Transverse colon (tissue), 4 donors: ENCODE results near the gene SUGCT. TPM values are rescaled to one million over a fixed set of nuclear protein-coding genes. Genes with fewer than 3 reads are reported as not detected.
"Not testable (repeated sequence)": the region's sequence is repeated elsewhere in the genome, so short reads cannot be mapped to it uniquely, and the experiment has no call there.

ENCODE experiments used
- DNase-seq: peaks from one replicate; pipeline ENCODE4 v3.0.0-alpha.2; 2019
- H3K27ac ChIP-seq, 4 donors: fragments of 200-600 bp; sonication (generic); 2 replicates each; pipeline ENCODE4 v1.5.1; 2016 to 2018; ENCODE audit warnings: inconsistent platforms in 4 of 4
- H3K27me3 ChIP-seq: fragments of 200-600 bp; sonication (generic); 2 replicates; pipeline ENCODE4 v1.5.1; 2017; ENCODE audit warnings: inconsistent platforms
- H3K36me3 ChIP-seq, 4 donors: fragments of 200-600 bp; sonication (generic); 2 replicates each; pipeline ENCODE4 v1.5.1; 2017 to 2019; ENCODE audit warnings: inconsistent platforms in 4 of 4
- H3K4me1 ChIP-seq, 4 donors: fragments of 200-600 bp; sonication (generic); 2 replicates each; pipeline ENCODE4 v1.5.1; 2017 to 2020; ENCODE audit warnings: inconsistent platforms in 4 of 4
- H3K4me3 ChIP-seq, 4 donors: fragments of 200-600 bp; sonication (generic); 1 replicate in 1 of 4; 2 replicates in 3 of 4; pipeline versions ENCODE4 v1.5.1 to v1.6.1; 2017 to 2019; ENCODE audit warnings: inconsistent platforms in 4 of 4
- H3K9me3 ChIP-seq, 2 donors: fragments of 200-600 bp; sonication (generic); 2 replicates each; pipeline ENCODE4 v1.5.1; 2017 to 2019; ENCODE audit warnings: inconsistent platforms in 2 of 2
- EP300 ChIP-seq: sonication (generic); formaldehyde crosslinking; IDR thresholded peaks from one replicate; pipeline ENCODE4 v1.6.1; 2017; ENCODE audit warnings: antibody characterized with exemption, low read depth
- POLR2A ChIP-seq: fragments of 450-650 bp; IDR thresholded peaks from one replicate; pipeline ENCODE4 v1.6.1; 2016; ENCODE audit warnings: antibody characterized with exemption, mild to moderate bottlenecking, moderate library complexity
- POLR2AphosphoS5 ChIP-seq, 3 donors: sonication (generic); formaldehyde crosslinking; IDR thresholded peaks; one replicate each; pipeline ENCODE4 v1.6.1; 2016; ENCODE audit warnings: antibody characterized with exemption in 3 of 3
- WGBS, 2 donors: methylation state at CpG; one replicate each; pipeline ENCODE4 v1.1.5; 2018; ENCODE audit warnings: low coverage in 1 of 2; 5-methylcytosine and 5-hydroxymethylcytosine counted together
- in situ Hi-C, 4 donors: fragments of 200-750 bp; cut with MboI; loops; one replicate each; pipeline versions ENCODE4 v1.15.0 to v1.15.1; 2017; ENCODE audit warnings: low sequenced_read_pairs in 3 of 4, low pct_ligation_motif_present in 1 of 4, low pct_unique_long_range_greater_than_20kb in 1 of 4
- intact Hi-C: fragments of 100-400 bp; cut with DNase I; formaldehyde crosslinking; loops from one replicate; pipeline ENCODE4 v1.15.1; 2023; ENCODE audit warnings: low total_unique reads
- total RNA-seq, 4 donors: library from RNA; depleted of rRNA; stranded (reverse); fragments of >200 nt; gene quantifications; one replicate each; pipeline ENCODE4 v1.1.0, GENCODE V29; 2016
- TF ChIP-seq, protein P1 (sequence below), 5 experiments: fragments of 200-600 bp in 3 of 5; fragments of 450-650 bp in 2 of 5; sonication (generic) in 3 of 5; IDR thresholded peaks; 1 replicate in 2 of 5; 2 replicates in 3 of 5; pipeline ENCODE4 v1.5.1; 2016 to 2017; ENCODE audit warnings: antibody characterized with exemption in 5 of 5, inconsistent platforms in 3 of 5, mild to moderate bottlenecking in 2 of 5, moderate library complexity in 1 of 5

The SUGCT gene
- total RNA-seq, 4 donors from 2014 or later: 2.6 to 44.5 (median 15.9) TPM

GRCh38 chr7:40213291-40213690 lies 78.5 kb downstream of the SUGCT start:
- no peak overlapping the region for H3K27ac ChIP-seq
- H3K27me3 ChIP-seq: no peaks in the 10 kb centered on the region
- H3K36me3 ChIP-seq: no peaks in the 10 kb centered on the region
- 78% methylated on average over 2 of the region's 2 CpGs; no CpG with 5 or more reads in 1 of the 2 donors for WGBS, 2 donors
- no peaks in the 10 kb centered on the region for H3K9me3 ChIP-seq
- in situ Hi-C loops (no loop called here), intact Hi-C loops (no loop called here)
- H3K4me3 ChIP-seq: no peak overlapping the region
- no peaks in the 10 kb centered on the region for H3K4me1 ChIP-seq
- no peak for DNase-seq
- TF ChIP-seq POLR2A (no peak), POLR2AphosphoS5 (IDR thresholded peaks at IDR 0.05) (no peak), EP300 (no peak)
- TF ChIP-seq, protein P1, sequence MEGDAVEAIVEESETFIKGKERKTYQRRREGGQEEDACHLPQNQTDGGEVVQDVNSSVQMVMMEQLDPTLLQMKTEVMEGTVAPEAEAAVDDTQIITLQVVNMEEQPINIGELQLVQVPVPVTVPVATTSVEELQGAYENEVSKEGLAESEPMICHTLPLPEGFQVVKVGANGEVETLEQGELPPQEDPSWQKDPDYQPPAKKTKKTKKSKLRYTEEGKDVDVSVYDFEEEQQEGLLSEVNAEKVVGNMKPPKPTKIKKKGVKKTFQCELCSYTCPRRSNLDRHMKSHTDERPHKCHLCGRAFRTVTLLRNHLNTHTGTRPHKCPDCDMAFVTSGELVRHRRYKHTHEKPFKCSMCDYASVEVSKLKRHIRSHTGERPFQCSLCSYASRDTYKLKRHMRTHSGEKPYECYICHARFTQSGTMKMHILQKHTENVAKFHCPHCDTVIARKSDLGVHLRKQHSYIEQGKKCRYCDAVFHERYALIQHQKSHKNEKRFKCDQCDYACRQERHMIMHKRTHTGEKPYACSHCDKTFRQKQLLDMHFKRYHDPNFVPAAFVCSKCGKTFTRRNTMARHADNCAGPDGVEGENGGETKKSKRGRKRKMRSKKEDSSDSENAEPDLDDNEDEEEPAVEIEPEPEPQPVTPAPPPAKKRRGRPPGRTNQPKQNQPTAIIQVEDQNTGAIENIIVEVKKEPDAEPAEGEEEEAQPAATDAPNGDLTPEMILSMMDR (IDR thresholded peaks at IDR 0.05): no peak

DNA sequence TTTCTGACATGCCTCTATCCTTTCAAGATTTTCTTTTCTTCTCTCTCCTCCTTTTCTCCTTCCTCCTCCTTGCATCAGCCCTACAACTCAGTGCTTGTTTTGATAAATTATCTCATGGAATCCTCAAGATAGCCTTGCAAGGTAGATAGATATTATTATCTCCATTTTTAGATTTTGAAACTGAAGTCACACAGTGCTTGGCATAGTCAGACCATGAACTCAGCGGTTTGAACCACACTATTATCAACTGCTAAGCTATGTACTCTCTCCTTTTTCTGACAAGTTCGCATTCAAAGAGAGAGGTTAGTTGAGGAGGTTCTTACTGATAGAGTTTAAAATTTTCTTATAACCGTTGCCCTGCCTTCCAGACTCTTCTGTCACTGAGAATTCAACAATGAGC lies 79.1 kb downstream of the SUGCT start:
- TF ChIP-seq, protein P1 (IDR thresholded peaks at IDR 0.05): no peak
- TF ChIP-seq EP300: no peak
- TF ChIP-seq POLR2AphosphoS5 (IDR thresholded peaks at IDR 0.05): no peak
- no peak for TF ChIP-seq POLR2A
- in situ Hi-C loops: no loop called here
- no peaks in the 10 kb centered on the region for H3K36me3 ChIP-seq

DNA sequence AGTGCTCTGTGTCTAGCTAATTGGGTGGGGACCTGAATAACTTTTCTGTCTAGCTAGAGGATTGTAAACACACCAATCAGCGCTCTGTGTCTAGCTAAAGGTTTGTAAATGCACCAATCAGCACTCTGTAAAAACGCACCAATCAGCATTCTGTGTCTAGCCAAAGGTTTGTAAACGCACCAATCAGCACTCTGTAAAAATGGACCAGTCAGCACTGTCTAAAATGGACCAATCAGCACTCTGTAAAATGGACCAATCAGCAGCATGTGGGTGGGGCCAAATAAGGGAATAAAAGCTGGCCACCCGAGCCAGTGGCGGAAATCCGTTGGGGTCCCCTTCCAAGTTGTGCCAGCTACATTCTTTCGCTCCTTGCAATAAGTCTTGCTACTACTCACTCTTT lies 83.8 kb downstream of the SUGCT start:
- WGBS, 2 donors: 87 to 96% methylated on average over 3 to 7 of the region's 7 CpGs
- in situ Hi-C loops, intact Hi-C loops, H3K36me3 ChIP-seq, H3K27me3 ChIP-seq, DNase-seq, H3K4me3 ChIP-seq, H3K4me1 ChIP-seq, H3K27ac ChIP-seq, H3K9me3 ChIP-seq: not testable (repeated sequence)

More for the DNA sequence above, 79.1 kb downstream of the SUGCT start:
- Histone ChIP-seq H3K4me1 (no peaks in the 10 kb centered on the region), H3K4me3 (no peak overlapping the region), H3K9me3 (no peaks in the 10 kb centered on the region), H3K27me3 (no peaks in the 10 kb centered on the region), H3K27ac (no peak overlapping the region)
- DNase-seq: no peak
- 73 to 89% methylated on average over 3 of the region's 3 CpGs for WGBS, 2 donors
- intact Hi-C loops: no loop called here

GRCh38 chr7:40219917-40220316 lies 85.1 kb downstream of the SUGCT start:
- Histone ChIP-seq H3K4me3 (no peak overlapping the region), H3K9me3 (no peaks in the 10 kb centered on the region), H3K27ac (no peak overlapping the region), H3K4me1 (peaks cover 0 to 8% (median 0%) of the 10 kb centered on the region in 4 donors), H3K27me3 (no peaks in the 10 kb centered on the region), H3K36me3 (no peaks in the 10 kb centered on the region)
- in situ Hi-C loops (no loop called here), intact Hi-C loops (no loop called here)
- WGBS, 2 donors: 67 to 70% methylated on average over 2 of the region's 2 CpGs
- TF ChIP-seq EP300: no peak
- TF ChIP-seq POLR2AphosphoS5 (IDR thresholded peaks at IDR 0.05): no peak
- TF ChIP-seq POLR2A: no peak
- TF ChIP-seq, protein P1 (IDR thresholded peaks at IDR 0.05): no peak
- DNase-seq: no peak

GRCh38 chr7:40220421-40220911 lies 85.7 kb downstream of the SUGCT start:
- Histone ChIP-seq H3K9me3 (no peaks in the 10 kb centered on the region), H3K27ac (no peak overlapping the region), H3K4me3 (no peak overlapping the region), H3K4me1 (peaks cover 0 to 8% (median 0%) of the 10 kb centered on the region in 4 donors), H3K36me3 (no peaks in the 10 kb centered on the region), H3K27me3 (no peaks in the 10 kb centered on the region)
- intact Hi-C loops (no loop called here), in situ Hi-C loops (no loop called here)
- DNase-seq: no peak
- TF ChIP-seq, protein P1 (IDR thresholded peaks at IDR 0.05): no peak
- no peak for TF ChIP-seq POLR2A
- TF ChIP-seq EP300: no peak
- no peak for TF ChIP-seq POLR2AphosphoS5 (IDR thresholded peaks at IDR 0.05)
